Activated CD8-positive, alpha-beta memory T cell treated with anti-CD3 and anti-CD28 coated beads for 48 hours (primary cell): Measurements from ENCODE around the gene TRDN.

Source experiments
- DNase-seq, 3 experiments: peaks; one replicate each; pipeline ENCODE4 v3.0.0-alpha.2; 2020; ENCODE audit warnings: low read depth in 2 of 3, low spot score in 2 of 3

The TRDN gene

DNA sequence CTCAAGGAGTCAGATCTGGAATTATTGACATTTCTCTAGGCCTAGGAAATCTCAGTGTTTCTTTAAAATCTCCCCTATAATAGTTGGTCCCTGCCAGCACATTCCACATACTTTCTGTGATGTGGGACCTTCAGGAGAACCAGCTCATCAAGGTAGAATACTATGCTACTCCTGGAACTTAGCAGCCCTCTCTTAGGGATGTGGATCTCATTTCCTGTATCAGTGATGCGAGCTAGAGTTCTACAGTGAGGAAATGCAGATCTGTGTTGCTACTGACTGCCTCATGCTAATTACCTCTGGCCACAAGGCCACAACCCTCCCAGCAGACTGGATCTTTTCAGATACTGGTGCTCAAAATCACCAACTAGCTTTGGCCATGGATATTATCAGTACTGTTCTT, 446.9 kb downstream of the TRDN start:
- DNase-seq: no peak

DNA sequence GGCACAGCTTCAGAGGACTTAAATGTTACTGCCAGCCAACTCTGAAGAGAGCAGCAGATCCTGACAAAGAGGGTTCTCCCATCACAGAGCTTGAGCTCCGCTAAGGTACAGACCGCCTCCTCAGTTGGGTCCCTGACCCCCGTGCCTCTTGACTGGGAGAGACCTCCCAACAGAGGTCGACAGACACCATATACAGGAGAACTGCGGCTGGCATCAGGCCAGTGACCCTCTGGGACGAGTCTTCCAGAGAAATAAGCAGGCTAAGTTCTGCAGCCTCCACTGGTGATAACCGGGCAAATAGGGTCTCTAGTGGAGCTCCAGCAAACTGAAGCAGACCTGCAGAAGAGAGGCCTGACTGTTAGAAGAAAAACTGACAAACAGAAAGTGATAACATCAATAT, 453.8 kb downstream of the TRDN start:
- DNase-seq: no peak

DNA sequence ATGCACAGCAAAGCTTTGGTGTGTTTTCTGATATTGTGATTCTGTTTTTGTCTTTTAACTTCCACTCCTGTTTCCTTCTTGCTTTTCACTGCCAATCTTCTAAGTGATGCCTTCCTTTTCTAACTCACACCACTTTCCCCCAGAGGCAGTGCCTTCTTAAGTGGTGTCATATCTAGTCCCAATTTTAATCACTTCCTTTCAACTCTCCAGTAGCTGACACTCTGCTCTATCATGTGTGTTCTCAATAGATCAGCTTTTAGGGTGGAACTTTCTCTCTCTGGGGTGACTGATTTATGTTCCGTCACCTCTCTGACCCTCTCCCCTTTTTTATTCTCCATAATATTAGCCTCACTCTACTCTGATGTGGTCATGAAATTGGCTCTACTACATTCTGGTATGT, 460.0 kb downstream of the TRDN start:
- DNase-seq: no peak

DNA sequence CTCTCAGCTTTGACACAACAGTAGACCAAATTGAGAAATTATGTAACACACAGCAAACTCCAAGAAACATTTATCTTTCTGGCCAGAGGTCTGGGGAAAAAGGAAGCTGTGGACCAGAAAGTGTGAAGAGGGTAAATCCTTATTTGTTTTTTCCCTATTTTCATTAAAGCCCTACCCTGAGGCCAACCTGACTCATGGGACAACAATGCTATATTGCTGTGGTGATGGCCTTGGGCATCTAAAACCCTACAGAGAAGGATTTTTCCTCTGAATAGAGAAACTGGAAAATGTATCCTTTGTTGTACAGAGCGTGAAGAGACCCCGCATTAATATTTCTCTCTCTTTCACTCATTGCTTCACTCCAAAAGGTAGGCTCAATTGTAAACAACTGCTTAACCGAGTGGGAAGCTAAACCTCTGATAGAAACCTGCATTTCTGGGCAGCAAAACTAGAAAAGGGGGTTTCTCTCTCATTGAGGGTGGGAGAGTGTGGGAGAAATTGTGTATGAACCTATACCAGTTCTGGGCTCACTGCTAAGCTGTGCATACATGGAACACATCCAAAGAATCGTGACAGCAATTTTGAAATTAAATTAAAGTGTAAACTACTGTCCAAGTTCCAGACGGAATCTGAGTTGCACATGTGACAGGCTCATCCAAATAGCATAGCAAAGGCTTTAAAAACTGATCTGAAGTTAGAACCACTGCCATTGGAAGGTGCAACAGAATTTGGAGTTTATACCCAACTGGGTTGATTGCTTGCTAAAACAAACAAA, 465.2 kb downstream of the TRDN start:
- DNase-seq: no peak

DNA sequence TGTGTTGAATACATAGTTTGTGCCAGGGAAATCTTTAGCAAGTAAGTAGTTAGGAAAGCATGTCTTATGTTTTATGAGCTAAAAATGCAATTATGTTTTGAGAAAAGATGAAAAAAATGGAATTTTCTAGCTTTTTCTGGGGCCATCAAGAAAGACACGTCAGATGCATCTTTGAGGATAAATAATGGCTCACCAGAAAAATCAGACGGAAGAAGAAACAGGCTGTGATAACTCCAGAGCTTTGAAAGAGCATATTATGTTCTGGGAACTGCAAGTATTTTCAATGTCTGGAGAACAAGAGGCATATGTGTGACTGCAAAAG, 467.0 kb downstream of the TRDN start:
- DNase-seq: no peak

DNA sequence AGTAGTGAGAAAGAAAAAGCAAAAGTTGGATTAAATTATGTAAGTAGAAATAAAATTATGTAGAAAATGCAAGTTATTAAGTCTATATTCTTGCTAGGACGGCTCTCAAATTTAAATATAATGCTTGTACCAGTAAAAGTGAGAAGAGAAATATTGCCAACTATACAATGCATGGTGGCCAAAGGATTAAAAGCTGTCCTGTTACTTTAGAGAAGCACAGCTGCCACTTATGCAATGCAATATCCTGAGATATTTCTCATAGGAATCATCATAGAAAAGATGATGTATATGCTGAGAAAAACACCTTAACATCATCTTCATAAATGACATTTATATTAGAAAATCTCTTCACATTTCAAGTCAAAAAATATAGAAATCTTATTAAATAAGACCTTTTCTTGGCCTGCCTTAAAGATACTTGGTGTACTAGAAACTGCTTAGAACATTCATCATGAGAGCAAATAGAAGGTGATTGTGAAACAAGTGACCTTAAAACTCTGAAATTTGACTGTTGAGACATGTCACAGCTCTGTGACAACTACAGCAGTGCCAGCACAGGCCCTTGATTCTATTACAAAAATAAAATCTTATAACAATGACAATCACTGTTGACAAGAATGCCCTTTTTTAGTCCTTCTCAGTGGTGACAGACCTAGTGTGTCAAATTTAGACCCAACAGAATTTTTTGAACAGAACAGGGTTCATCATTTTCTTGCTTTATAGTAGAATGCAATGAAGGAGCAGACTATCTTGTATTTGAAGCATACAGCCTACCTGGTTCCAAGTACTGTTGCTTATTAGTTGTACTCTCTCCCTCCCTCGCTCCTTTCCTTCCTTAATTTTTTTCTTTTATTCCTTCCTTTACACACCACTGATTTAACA, 467.6 kb downstream of the TRDN start:
- DNase-seq: no peak

DNA sequence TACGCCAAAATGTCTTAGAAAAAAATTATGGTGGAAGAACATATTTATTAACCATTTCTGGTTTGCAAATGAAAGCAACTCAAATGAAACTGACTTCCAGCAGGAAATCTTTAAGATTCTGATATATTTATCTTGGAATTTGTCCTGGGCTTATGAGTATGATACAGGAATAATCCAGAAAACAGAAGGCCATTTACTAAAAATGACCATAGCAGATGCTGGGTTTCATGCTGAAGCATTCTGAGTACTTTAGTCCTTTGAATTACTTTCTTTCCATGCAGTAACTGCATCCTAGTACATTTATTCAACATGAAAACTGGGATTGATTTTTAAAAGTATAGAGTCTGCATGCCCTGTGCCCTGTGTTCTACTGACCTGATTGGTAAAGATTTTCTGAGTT, 468.3 kb downstream of the TRDN start:
- no peak for DNase-seq
